Embryonic facial prominence (tissue), 1 donor: ENCODE data around the gene ARMC12.
"Not testable (repeated sequence)": the region's sequence is repeated elsewhere in the genome, so short reads cannot be mapped to it uniquely, and the experiment has no call there.

Source experiments
- DNase-seq: peaks from one replicate; pipeline ENCODE4 v3.0.0-alpha.2; 2016; ENCODE audit errors: extremely low spot score

ARMC12 gene

DNA sequence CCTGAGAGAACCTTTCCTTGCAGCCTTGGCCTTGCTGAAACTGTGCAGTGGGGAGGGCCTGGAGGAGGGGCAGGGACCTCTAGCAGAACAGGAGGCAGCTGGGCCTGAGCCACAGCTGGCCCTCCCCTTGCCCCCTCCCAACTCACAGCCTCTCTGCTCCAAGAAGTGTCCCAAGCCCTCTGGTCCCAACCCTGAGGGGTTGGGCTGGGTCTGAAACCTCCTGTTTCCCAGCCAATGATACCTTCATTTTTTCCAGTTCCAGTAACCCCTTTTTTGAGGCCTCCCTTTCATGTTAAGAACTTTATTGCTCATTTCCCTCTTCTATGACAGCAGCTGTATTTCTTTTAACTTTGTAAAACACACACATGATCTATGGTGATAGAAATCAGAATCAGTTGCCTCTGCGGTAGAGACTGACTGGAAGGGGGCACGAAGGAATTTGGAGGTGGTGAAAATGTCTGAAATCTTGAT, 17.9 kb upstream of the ARMC12 start:
- no peak for DNase-seq

DNA sequence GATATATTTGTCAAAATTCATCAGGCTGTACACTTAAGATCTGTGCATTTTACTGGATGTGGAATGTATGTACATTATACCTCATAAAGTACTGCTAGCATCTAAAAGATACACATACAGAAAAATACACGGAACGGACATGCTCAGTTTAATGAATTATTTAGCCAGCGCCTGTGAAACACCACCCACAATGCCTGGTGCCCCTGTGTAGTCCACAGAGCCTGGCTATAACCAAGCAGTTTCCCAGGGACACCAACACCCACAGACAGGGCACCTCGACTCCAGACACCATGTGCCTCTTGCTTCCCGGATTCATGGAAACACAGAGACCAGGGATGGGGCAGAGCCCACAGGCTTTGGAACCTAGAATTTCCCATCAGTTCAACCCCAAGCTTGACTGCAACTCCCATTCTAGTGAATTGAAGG, 17.4 kb upstream of the ARMC12 start:
- DNase-seq: no peak

DNA sequence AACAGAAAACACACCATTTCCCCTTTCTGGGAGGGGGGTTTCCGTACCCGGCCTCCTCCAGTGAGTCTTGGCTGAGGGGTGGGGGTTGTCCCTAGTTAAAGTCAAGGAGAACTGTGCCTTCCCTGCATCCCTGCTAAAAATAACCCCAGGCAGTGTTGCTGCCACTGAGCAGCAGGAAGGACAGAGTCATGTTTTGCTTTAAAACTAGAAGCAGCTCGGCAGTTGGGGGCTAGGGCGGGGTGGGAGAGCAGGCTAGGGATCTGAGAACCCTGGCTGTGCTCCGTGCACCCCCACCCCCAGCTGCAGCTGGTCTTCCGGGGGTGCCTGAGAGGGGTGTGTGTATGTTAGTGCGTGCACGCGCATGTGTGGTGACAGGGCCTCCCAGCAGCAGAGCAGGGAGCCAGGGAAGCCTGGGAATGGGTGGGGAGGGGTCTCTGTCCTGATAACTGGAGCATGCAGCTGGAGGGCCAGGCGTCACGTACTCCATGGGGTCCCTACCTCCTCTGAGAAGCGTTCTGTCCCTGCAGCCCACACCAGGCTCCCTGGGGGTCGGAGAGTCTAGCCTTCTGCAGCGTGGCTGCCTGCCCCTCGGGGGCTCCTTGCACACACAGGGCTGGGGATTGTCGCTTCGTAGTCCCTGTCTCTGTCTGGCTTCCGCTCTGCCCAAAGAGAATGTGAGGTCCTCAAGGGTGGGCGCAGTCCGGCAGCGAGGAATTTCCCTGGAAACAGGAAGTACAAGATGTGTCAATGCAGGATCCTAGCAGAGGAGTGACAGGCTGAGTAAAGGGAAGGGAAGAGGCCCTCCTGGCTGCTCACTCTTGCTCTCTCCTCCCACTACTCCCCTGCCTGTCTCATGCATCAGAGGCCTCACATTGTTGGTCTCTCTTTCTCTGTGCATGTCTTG, 16.8 kb upstream of the ARMC12 start:
- no peak for DNase-seq

DNA sequence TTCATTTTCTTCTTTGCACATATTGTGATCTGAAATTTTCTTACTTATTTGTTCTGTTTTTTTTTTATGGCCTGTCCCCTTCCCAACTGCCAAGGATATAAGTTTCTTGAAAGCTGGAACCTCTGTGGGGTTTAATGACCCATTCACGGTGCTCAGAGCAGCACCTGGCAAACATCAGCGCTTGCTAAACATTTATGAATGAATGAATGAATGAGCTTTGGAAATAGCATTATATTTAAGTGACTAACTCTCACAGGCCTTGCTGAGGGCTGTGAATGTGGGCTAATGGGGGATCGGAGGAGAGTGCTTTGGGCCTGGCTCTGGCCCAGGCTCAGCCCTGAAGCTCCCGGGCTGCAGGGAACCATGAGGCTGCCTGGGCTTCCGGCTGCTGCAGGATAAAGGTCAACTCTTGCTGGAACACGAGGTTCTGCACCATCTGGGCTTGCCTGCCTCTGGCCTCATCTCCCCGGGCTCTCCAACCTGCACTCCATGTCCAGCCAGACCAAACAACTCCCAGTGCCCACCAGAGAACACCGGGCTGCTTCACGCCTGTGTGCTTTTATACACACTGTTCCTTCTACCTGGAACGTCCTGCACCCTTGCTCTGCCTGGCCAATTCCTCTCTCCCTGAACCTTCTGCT, 14.6 kb upstream of the ARMC12 start:
- DNase-seq: no peak

DNA sequence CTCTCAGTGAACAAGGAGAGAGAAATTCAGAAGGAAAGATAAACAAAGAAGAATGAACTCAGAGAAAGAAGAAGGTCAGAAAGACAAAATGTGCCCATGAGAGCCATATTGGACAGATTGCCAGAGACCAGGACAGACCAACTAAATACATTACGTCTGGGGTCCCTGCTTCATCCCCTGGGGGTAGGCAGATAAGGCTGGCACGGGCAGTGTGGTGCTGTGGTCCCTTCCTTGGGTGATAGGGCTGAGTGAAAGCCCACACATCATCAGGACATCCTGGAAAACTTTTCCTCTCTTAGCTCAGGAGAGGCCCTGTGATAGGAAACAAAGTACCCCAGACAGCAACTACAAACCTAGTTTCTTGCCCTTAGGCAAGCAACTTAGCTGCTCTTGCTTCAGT, 13.2 kb upstream of the ARMC12 start:
- no peak for DNase-seq

DNA sequence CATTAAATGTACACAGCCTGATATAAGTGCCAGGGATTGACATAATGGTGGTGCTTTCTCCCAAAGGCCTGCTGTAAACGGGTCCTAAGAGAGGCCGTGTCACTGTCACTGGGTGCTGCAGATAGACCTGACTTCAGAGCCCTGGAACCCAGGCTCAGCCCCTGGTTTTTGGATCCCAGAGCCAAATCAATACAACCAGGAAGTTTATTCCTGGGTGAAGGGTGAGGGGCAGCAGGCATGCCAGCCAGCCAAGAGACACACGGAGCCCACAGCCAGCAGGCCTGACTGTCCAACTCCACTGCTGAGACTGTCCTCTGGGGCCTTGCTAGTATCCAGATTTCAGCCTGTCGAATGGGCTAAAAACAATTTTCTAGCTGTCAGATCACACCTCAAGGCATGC, 12.8 kb upstream of the ARMC12 start:
- no peak for DNase-seq

DNA sequence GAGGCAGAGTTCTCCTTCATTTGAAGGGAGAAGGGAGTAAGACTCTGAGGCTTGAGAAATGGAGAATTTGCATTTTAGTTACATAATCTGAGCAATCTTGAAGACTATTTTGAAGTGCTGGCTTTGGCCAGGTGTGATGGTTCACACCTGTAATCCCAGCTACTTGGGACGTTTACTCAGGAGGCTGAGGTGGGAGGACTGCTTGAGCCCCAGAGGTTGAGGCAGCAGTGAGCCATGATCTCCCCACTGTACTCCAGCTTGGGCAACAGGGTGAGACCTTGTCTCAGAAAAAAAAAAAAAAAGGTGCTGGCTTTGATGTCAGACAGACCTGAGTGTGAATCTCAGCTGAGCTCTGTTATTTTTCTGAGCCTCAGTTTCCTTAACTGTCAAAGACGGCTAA, 12.4 kb upstream of the ARMC12 start:
- no peak for DNase-seq

DNA sequence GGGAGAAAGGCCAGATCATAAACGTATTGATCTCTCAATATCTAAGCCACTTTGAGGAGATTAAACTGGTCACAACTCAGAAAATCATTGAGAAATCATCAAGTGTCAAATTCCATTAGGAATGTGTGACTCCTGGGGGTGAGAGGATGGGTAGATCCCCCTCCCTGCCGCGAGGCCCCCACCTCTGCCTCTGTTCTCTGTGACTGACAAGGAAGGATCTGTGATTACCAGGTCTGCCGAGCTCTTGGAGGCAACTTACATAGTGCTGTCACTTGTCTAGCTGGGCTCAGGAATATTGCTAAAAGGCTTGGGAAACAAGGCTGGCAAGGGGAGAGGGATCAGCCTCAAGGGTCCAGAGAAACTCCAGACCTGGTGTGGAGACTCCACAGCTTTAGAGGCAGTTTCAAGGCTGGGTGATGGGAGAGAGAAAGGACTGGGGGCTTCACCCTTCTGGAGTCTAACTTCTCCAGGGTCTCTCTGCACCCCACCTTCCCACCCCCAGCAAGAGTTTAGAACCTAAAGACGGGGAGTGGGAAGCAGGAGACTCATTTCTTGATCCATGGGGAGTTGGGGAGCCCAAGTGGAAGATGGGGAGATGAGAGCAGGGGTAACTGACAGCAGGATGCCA, 11.6 kb upstream of the ARMC12 start:
- no peak for DNase-seq

DNA sequence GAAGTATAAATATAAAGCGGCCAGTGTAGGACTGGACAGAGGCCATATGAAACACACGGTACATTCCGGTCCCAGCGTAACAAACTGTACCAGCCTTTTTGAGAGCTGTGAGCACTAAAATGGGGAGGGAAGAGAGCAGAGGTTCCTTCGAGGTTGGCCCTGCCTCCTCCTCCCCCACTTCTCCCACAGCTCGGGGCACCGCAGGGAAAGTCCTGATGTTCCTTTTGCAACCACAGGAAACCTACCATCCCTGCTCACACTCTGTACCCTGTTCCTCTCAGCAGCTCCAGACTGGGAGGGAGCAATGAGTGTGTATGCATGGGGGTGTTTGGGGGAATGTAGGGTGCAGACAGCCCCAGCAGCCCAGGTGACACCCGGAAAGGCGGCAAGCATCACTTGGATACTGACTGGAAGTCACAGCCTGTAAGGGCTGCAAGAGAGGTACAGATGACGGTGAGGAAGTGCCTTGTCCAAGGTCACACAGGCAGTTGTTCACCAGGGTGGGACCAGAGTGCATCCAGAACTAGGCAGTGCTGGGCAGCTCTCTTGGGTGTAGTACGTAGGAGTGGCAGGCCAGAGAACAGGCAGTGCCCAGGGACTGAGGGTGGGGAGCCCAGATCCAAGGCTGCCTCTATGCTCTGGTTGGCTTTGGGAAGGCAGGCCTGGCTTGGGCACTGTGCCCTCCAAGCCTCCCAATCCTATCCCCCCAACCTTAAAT, 11.0 kb upstream of the ARMC12 start:
- no peak for DNase-seq

DNA sequence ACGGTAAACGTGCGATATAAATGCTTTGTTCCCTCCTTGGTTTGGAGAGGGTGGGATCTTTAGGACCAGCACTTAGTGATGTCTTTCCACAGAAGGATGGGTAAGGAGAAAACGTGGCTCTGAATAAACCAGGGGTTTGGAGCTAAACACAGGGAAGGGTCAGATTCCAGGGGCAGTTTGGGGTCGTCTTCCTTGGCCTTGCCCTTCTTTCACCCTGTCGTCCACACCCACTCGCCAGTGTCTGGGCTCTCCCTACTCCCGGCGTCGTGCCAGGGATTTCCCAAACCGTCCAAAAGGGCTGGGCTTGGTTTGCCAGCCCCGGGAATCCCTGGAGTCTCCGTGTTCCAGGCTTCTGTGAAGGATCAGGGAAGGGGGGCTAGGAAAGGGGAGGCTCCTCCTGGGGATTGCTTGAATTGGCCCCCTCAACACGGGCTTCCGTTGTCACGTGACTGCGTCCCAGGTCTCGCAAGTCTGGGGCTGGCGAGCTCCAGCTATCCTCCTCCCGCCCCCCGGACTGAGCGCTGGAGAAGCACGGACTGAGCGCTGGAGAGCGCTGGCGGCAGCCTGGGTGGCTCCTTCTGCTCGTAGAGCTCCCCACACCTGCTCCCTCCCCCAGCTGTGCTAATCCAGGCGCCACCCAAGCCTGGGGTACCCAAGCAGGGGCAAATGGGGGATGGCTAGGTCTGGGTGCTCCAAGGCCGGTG, 9.4 kb upstream of the ARMC12 start:
- DNase-seq: no peak

DNA sequence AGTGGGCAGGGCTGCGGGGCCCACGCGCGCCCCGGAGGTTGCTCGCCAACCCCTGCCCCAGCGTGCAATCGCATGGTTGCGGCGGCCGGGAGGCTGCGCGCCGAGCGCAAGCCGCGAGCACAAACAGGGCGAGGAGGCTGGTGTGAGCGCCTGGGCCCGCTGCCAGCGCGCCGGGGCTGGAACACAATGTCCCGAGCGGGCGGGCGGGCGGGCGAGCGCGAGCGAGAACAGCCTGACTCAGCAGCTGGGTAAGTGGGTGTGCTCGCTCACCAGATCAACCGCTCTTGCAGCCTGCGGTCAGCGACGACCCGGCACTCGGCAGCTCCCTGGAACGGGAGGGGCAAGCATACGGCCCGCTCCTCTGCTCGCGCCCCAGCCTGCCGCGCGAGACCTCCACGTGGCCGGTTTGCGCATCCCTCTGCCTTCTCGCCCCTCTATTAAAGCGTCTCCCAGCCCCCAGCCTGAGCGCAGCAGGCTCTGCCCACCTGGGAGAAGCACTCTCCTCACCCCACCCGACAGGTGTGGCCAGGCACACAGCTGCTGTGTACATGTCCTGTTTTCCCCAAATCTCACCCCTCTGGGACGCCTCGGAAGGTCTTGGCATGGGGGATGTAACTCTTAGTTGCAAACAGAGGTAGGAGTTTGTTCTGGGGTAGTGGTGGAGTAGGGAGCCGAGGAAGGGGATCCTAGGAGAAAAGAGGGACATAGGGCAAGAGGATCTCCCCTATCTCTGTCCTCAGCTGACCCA, 8.7 kb upstream of the ARMC12 start:
- peak; percentile 83 for DNase-seq

DNA sequence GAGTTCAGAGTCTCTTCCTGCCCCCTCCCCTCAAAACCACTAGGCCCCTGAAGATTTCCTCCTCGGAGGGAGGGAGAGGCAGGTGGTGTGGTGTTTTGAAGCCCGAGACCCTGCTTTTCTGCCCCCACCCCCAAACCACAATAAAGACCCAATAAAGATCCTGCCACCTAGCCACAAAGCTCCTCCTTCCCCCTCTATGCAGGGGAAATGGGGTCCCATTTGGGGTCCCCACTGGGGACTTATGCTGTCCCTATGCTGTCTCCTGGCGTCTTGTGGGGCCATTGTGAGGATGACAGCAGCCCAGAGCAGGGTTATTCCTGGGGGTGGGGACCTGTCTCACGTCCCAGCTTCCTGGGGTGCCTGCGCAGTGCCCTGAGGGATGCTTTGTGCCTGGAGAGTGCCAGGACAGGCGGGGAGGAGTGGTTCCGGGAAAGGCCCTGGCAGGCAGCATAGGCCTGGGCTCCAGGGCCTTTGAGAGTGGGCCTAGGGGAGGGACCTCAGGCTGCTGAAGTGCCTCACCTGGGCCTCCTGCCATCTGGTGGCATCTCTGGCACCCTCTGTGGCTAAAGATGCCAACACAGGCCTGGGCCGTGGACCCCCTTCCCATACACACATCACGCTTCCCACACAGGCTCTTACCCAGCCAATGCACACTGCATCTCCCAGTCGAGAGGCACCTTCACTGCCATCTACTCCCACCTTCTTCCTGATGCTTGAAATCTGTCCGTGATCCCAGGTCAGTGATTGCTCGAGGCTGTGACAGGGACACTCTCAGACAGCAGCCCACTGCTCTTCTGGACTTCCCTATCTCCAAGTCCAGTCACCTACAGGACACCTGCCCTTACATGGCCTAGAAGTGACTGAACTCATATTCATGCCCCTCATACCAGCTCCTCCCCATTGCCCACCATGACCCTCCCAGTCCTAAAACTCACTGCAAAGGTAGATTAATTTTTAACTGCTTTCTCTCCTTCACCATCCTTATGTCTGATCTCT, 7.9 kb upstream of the ARMC12 start:
- no peak for DNase-seq

DNA sequence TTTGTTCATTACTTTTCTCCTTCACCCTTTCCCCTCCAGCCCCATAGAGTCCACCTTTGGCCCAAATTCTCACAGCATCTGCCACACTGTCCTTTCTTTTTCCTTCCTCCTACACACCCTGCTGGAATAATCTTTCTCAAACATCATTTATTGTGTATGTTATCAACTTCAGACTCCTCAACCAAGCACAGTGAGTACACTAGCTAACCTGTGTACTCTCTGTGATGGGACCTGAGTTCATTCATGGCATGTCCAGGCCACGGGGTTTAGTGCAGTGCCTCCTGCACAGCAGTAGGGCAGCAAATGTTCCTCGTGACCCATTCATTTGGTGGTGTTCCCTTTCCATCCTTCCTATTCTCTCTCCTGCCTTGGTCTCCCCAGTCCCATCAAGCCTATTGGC, 7.1 kb upstream of the ARMC12 start:
- DNase-seq: no peak

DNA sequence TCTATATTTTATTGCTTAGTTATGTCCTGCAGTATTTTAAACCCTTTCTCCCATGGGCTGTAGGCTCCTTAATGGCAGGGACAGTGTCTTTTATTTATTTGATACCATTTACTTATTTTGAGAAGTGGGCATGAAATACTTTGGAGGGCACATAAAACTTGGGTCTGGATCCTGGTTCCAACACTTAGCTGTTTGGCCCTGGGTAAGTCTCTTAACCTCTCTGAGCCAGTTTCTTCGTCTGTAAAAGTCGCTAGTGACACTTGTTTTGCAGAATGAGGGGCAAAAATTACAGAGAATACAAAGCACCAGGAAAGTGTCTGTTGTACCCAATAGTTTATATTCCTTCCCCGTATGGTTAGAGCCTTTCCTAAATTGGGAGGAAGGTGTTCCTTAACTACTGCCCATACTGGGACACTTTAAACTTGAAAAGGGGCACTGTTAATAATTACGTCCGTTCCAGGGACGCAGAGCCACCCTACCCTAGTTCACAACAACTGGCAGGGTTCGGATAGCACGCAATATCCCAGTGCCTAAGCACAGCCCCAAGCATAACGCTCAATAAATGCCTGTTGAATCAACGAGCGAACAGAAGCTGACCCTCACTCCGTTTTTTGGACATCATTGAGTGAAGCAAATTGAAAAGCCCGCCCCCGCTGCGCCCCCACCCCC, 6.0 kb upstream of the ARMC12 start:
- no peak for DNase-seq

DNA sequence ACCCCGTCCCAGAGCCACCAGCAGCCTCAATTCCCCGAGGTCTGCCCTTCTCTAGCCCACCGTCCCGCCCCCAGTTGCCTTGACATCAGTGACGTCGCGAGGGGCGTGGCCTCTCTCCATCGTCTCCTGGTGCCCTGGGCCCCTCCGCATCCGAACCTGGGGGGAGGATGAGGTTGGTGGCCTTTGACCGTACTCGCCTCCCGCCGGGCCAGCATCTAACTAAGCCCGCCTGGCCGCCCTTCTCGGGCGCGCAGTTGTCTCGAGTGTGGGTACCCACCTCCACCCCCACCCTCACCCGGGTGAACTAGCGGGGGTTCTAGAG, 5.5 kb upstream of the ARMC12 start:
- no peak for DNase-seq

DNA sequence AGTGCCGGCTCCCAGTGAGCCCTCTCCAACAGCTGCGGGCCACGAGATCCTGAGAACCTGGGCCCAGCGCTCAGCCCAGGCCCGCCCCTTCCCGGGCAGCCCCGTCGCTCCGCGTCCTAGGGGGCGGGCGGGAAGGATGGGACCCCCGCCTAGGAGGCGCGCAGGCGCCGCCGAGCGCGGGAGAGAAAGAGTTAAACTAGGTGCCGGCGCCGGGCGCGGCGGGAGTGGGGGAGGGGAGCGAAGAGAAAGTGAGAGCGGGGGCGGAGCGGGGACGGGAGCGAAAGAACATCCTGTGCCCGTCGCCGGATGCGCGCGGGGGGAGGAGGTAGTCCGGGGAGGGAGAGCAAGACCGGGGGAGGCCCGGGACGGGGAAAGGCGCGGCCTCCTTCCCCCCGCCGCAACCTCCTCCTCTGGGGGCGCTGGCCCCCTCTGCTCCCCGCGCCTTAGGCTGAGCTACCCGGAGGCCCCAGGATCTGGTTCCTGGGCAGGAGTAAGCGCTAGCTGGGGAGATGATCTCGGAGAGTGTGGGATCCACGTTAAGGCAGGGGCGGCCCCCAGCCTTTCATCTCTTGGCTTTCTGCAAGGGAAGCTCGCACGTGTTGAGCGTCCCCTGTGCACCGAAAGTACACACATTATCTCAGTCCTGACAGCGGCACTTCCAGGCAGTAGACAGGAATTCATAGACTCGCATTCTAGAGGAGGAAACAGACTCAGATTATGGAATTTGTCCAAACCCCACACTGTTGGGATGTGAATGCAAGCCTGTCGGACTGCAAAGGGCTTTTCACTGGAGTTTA, 4.9 kb upstream of the ARMC12 start:
- peak; percentile 87 for DNase-seq

DNA sequence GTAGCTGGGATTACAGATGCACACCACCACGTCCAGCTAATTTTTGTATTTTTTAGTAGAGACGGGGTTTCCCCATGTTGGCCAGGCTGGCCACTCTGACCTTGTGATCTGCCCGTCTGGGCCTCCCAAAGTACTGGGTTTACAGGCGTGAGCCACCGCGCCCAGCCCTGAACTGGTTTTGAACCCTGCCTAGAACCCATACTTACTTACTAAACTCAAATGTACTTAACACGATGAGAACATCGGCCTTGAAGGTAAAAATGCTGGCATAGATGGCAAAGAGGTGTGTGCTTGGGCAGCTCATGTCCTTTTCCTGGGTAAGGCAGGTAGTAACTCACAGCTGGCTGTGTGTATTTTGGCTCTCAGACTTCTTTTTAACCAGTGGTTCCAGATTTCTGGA, 3.2 kb upstream of the ARMC12 start:
- DNase-seq: no peak

DNA sequence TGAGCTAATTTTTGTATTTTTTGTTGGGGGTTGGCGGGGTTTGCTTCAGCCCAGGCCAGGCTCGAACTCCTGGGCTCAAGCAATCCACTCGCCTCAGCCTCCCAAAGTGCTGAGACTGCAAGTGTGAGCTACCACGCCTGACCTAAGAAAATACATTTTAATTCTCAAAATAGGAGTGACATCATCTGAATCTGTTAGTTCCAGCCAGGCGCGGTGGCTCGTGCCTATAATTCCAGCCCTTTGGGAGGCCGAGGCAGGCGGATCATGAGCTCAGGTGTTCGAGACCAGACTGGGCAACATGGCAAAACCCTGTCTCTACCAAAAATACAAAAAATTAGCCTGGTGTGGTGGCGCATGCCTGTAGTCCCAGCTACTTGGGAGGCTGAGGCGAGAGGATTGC, 2.5 kb upstream of the ARMC12 start:
- DNase-seq: not testable (repeated sequence)
